Calu3 (cell line): Measurements from ENCODE around the gene RASGRF2. TPM values are rescaled to one million over a fixed set of nuclear protein-coding genes. Genes with fewer than 3 reads are reported as not detected.

Experiments
- BruUV-seq: library from RNA; stranded (reverse); fragments of 400-500 nt; replicated peaks from 2 replicates; lab custom pipeline; 2021; lab: Mats Ljungman, UMichigan
- CTCF ChIA-PET: fragments of 300-600 bp; sonication (Branson Sonifier 250); formaldehyde crosslinking; loops from one replicate; lab custom pipeline; 2022; ENCODE audit warnings: antibody characterized with exemption; lab: Charles Lee
- DNase-seq: peaks from one replicate; pipeline ENCODE4 v3.0.0; 2022
- H3K27ac Mint-ChIP-seq: one replicate; pipeline ENCODE4 v1.8.0; 2022; ENCODE audit warnings: mixed read lengths; ENCODE audit not compliant: unreplicated experiment
- H3K27me3 Mint-ChIP-seq: one replicate; pipeline ENCODE4 v1.8.0; 2022; ENCODE audit warnings: mixed read lengths; ENCODE audit not compliant: unreplicated experiment
- H3K36me3 Mint-ChIP-seq: one replicate; pipeline ENCODE4 v1.8.0; 2022; ENCODE audit warnings: mild to moderate bottlenecking, moderate library complexity, mixed read lengths; ENCODE audit not compliant: insufficient read depth, unreplicated experiment
- H3K4me1 Mint-ChIP-seq: one replicate; pipeline ENCODE4 v1.8.0; 2022; ENCODE audit warnings: mild to moderate bottlenecking, low read depth, mixed read lengths; ENCODE audit not compliant: unreplicated experiment
- H3K4me3 Mint-ChIP-seq: one replicate; pipeline ENCODE4 v1.8.0; 2022; ENCODE audit warnings: mild to moderate bottlenecking, low read depth, moderate library complexity, mixed read lengths; ENCODE audit not compliant: unreplicated experiment
- H3K9me3 Mint-ChIP-seq: one replicate; pipeline ENCODE4 v1.8.0; 2022; ENCODE audit warnings: low read depth, mixed read lengths; ENCODE audit not compliant: unreplicated experiment
- CTCF ChIP-seq: fragments of 200-600 bp; IDR thresholded peaks from one replicate; pipeline ENCODE4 v1.8.0; 2022; ENCODE audit warnings: antibody characterized with exemption; ENCODE audit not compliant: unreplicated experiment
- intact Hi-C: fragments of 100-400 bp; cut with micrococcal nuclease; formaldehyde crosslinking; loops from one replicate; pipeline ENCODE4 v1.10.0; 2022; ENCODE audit not compliant: unreplicated experiment
- total RNA-seq: library from RNA; stranded (reverse); gene quantifications from 2 replicates; pipeline ENCODE4 v1.2.3, GENCODE V29; 2022

Gene RASGRF2
- total RNA-seq, 1 experiment from 2014 or later, result 27.7 TPM

- Mint-ChIP-seq H3K27me3 (no peaks in the 10 kb centered on the region), H3K4me3 (no peak overlapping the region), H3K36me3 (no peaks in the 10 kb centered on the region), H3K9me3 (no peaks in the 10 kb centered on the region), H3K27ac (no peak overlapping the region), H3K4me1 (no peaks in the 10 kb centered on the region)
- no peak for TF ChIP-seq CTCF
- intact Hi-C loops, result no loop called here
- CTCF ChIA-PET, result no interaction called here
- BruUV-seq, result no TSS peak
- no peak for DNase-seq
Observed at GRCh38 chr5:81172710-81173109, 212.5 kb downstream of the RASGRF2 start.

GRCh38 chr5:81177061-81177460 lies 216.9 kb downstream of the RASGRF2 start:
- Mint-ChIP-seq H3K4me1 (no peaks in the 10 kb centered on the region), H3K27me3 (no peaks in the 10 kb centered on the region), H3K27ac (no peak overlapping the region), H3K4me3 (no peak overlapping the region), H3K36me3 (no peaks in the 10 kb centered on the region), H3K9me3 (no peaks in the 10 kb centered on the region)
- TF ChIP-seq CTCF, result no peak
- CTCF ChIA-PET, result no interaction called here
- intact Hi-C loops, result no loop called here
- no TSS peak for BruUV-seq
- no peak for DNase-seq

GRCh38 chr5:81179959-81180358 lies 219.8 kb downstream of the RASGRF2 start:
- no peaks in the 10 kb centered on the region for H3K9me3 Mint-ChIP-seq
- CTCF ChIA-PET, result no interaction called here
- H3K36me3 Mint-ChIP-seq, result no peaks in the 10 kb centered on the region
- H3K4me3 Mint-ChIP-seq, result no peak overlapping the region
- no peaks in the 10 kb centered on the region for H3K4me1 Mint-ChIP-seq
- intact Hi-C loops, result no loop called here
- no peak overlapping the region for H3K27ac Mint-ChIP-seq
- H3K27me3 Mint-ChIP-seq, result no peaks in the 10 kb centered on the region
- DNase-seq, result no peak
- BruUV-seq, result no TSS peak
- TF ChIP-seq CTCF, result no peak

GRCh38 chr5:81180780-81181460 lies 220.8 kb downstream of the RASGRF2 start:
- Mint-ChIP-seq H3K36me3 (no peaks in the 10 kb centered on the region), H3K27ac (no peak overlapping the region), H3K4me1 (no peaks in the 10 kb centered on the region), H3K9me3 (no peaks in the 10 kb centered on the region), H3K4me3 (no peak overlapping the region), H3K27me3 (no peaks in the 10 kb centered on the region)
- intact Hi-C loops, result no loop called here
- BruUV-seq, result no TSS peak
- CTCF ChIA-PET, result no interaction called here
- DNase-seq, result no peak
- TF ChIP-seq CTCF, result no peak
